ENCODE data around the gene SPRY2. TPM values are rescaled to one million over a fixed set of nuclear protein-coding genes. Genes with fewer than 3 reads are reported as not detected.

SPRY2 gene
- total RNA-seq, 1 donor from 2014 or later, result 48.7 TPM

- Mint-ChIP-seq H3K27me3 (peaks cover 3% of the 10 kb centered on the region), H3K27ac (no peak overlapping the region)
Measured at GRCh38 chr13:80386002-80386401, 45.1 kb upstream of the SPRY2 start.

GRCh38 chr13:80382576-80382975, 41.6 kb upstream of the SPRY2 start:
- Mint-ChIP-seq H3K4me1 (ENCODE audit: unreplicated experiment) (no peaks in the 10 kb centered on the region), H3K9me3 (no peaks in the 10 kb centered on the region), H3K27me3 (peaks cover 3% of the 10 kb centered on the region), H3K4me3 (no peak overlapping the region), H3K27ac (no peak overlapping the region), H3K36me3 (no peaks in the 10 kb centered on the region)
- no peak for TF ChIP-seq CTCF (conservative IDR thresholded peaks at IDR 0.05)
- no peak for DNase-seq (ENCODE audit: extremely low spot score, unreplicated experiment)

More at GRCh38 chr13:80386002-80386401, 45.1 kb upstream of the SPRY2 start:
- H3K4me3 Mint-ChIP-seq, result no peak overlapping the region
- DNase-seq (ENCODE audit: extremely low spot score, unreplicated experiment), result no peak
- no peak for TF ChIP-seq CTCF (conservative IDR thresholded peaks at IDR 0.05)
- no peaks in the 10 kb centered on the region for H3K36me3 Mint-ChIP-seq
- H3K9me3 Mint-ChIP-seq, result peaks cover 9% of the 10 kb centered on the region
- no peaks in the 10 kb centered on the region for H3K4me1 Mint-ChIP-seq (ENCODE audit: unreplicated experiment)

- no peak for DNase-seq (ENCODE audit: extremely low spot score, unreplicated experiment)
- Mint-ChIP-seq H3K9me3 (no peaks in the 10 kb centered on the region), H3K27ac (no peak overlapping the region), H3K27me3 (no peaks in the 10 kb centered on the region), H3K4me1 (ENCODE audit: unreplicated experiment) (no peaks in the 10 kb centered on the region), H3K36me3 (no peaks in the 10 kb centered on the region), H3K4me3 (no peak overlapping the region)
- TF ChIP-seq CTCF (conservative IDR thresholded peaks at IDR 0.05), result no peak
Measured at GRCh38 chr13:80379245-80379644, 38.3 kb upstream of the SPRY2 start.

GRCh38 chr13:80376554-80376953, 35.6 kb upstream of the SPRY2 start:
- Mint-ChIP-seq H3K36me3 (no peaks in the 10 kb centered on the region), H3K27me3 (no peaks in the 10 kb centered on the region), H3K4me3 (no peak overlapping the region), H3K27ac (no peak overlapping the region), H3K9me3 (no peaks in the 10 kb centered on the region), H3K4me1 (ENCODE audit: unreplicated experiment) (no peaks in the 10 kb centered on the region)
- TF ChIP-seq CTCF (conservative IDR thresholded peaks at IDR 0.05), result no peak
- no peak for DNase-seq (ENCODE audit: extremely low spot score, unreplicated experiment)

GRCh38 chr13:80374901-80375300, 34.0 kb upstream of the SPRY2 start:
- Mint-ChIP-seq H3K4me3 (no peak overlapping the region), H3K27ac (no peak overlapping the region), H3K4me1 (ENCODE audit: unreplicated experiment) (no peaks in the 10 kb centered on the region), H3K9me3 (no peaks in the 10 kb centered on the region), H3K27me3 (no peaks in the 10 kb centered on the region), H3K36me3 (no peaks in the 10 kb centered on the region)
- TF ChIP-seq CTCF (conservative IDR thresholded peaks at IDR 0.05), result no peak
- no peak for DNase-seq (ENCODE audit: extremely low spot score, unreplicated experiment)

GRCh38 chr13:80374444-80374843, 33.5 kb upstream of the SPRY2 start:
- H3K4me1 Mint-ChIP-seq (ENCODE audit: unreplicated experiment), result no peaks in the 10 kb centered on the region
- H3K9me3 Mint-ChIP-seq, result no peaks in the 10 kb centered on the region
- no peaks in the 10 kb centered on the region for H3K27me3 Mint-ChIP-seq
- H3K4me3 Mint-ChIP-seq, result no peak overlapping the region
- H3K27ac Mint-ChIP-seq, result no peak overlapping the region
- no peak for TF ChIP-seq CTCF (conservative IDR thresholded peaks at IDR 0.05)
- no peak for DNase-seq (ENCODE audit: extremely low spot score, unreplicated experiment)
- H3K36me3 Mint-ChIP-seq, result no peaks in the 10 kb centered on the region
